GDM1 (cell line): ENCODE measurements around the gene NRIP1.
"Not testable (repeated sequence)": the region's sequence is repeated elsewhere in the genome, so short reads cannot be mapped to it uniquely, and the experiment has no call there.

ENCODE experiments used
- DNase-seq: peaks from one replicate; lab custom pipeline; 2025; lab: John Stamatoyannopoulos, UW

The NRIP1 gene

DNA sequence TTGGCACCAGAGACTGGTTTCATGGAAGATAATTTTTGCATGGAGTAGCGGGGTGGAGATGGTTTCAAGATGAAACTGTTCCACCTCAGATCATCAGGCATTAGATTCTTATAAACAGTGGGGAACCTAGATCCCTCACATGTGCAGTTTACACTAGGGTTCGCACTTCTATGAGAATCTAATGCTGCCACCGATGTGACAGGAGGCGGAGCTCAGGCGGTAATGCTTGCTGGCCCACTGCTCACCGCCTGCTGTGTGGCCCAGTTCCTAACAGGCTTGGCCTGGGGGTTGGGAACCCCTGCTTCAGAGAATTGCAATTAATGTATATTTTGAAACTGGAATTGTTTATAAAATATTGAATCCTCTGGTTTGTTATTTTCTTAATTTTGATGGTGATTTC lies 92.1 kb downstream of the NRIP1 start:
- DNase-seq = no peak

DNA sequence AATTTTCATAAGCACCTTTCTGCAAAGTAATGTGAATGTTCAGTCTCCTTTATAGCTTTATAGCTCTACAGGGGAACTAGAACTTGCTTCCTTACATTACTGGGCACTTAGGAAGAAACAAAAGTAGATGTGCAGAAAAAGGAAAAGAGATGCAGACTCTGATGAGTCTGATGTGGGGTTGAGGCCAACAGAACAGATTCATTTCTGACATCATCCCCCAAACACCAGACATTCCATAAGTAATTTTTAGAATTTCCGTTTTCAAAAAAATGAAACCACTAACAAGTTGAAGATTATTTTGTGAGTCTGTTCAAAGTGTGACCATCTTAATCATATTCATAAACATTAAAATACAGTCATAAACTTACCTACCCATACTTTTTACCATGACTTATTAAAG lies 96.0 kb downstream of the NRIP1 start:
- no peak for DNase-seq

DNA sequence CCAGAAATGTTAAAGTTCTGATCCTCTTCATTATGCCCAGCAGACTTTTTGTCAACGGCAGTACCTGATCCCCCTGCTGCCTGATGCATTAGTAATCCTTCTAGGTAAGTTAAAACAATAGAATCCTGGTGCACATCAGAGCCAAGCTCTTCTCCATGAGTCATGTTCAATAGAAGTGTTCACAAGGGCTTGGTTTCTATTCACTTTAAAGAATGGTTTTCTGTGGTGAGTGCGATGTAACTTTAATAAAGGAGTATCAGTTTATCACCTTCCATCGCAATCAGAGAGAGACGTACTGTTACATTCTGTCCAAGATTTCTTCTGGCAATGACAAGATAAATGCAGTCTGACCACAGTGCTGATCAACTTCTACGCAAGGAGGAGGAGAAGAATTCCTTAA lies 96.8 kb downstream of the NRIP1 start:
- no peak for DNase-seq

DNA sequence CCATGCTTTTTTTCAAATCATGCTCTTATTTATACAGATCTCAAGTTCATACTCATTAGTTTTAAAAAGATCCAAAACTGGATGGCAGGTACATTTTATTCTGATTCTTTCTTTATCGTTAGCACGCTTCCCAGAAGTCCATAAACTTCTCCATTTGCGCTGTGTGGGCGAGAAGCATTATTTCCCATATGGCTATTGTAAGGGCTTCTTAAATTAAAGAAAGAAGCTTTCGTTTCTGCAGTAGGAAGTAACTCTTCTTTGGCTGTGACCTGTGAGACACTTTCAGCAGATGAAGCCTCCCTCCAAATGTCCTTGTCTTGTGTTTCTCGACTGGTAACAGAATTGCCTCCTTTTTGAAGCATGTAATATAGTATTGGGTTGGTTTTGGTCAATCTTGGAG lies 100.2 kb downstream of the NRIP1 start:
- DNase-seq = no peak

DNA sequence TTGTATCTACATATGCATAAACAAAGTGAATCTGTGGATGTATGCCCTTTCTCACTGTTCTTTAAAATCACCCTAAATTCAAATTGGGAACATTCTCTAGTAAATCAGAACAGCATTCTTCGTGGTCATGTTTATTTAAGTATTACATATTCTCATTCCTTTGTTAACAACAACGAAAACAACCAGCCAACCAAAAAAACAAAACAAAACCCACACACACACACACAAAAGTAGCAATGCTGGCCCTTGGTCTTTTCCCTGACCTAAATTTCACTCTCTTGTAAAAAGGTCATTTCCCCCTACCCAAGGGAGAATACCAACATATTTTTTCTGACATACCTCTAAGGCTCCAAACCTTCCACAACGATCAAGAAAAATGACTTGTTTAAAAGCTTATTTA lies 102.6 kb downstream of the NRIP1 start:
- DNase-seq = no peak

DNA sequence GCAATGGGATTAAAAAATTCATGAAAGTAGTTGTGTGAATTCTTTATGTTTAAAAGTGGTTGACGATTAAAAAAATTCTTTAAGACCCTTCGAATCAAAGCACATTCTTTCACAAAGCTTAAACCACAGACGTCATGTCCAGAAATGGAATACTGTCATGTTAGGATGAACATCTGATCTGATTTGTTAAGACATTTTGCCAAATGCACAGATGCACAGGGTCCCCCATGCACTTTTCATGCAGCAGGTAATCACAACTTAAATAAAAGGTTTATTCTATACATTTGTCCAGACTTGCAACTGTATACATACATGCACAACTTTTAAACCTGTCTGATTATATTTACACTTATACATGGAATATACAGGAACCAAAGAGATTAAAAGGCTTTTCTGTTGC lies 103.3 kb downstream of the NRIP1 start:
- DNase-seq = no peak

DNA sequence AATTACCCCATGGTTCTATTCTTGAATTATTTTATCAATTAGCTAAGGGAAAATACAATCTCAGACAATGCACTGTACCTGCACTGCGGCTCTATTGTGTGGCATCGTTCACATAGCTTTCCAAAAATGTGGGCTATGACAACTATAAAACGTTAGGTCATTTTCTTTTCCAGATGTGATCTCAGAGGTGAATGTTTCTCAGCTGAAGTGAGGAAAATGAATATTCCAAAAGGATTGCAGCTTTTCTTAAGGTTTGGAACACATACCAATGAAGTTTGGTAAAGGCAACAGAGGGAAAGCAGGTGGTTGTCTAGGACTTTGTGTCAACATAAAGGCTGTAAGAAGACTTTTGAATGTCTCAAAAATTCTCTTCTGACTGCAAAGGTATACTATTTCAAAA lies 105.5 kb downstream of the NRIP1 start:
- DNase-seq = no peak

DNA sequence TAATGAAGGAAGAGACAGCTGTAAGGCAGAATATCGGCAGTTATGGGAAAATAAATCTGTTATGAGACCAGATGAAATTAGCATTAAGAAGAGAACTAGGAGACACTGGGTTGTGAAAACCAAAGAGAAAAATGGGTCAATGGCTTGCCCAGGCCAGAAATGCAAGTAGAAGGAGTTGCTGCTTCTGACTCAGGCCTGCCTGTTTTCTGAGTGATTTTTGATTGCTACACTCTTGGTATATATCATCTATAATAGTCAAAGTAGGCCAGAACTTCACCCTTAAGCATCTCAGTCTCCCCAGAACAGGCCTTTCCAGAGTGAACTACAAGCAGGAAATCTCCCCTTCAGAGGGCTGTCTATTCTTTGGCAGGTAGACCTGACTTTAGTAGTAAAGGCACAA lies 107.0 kb downstream of the NRIP1 start:
- no peak for DNase-seq

DNA sequence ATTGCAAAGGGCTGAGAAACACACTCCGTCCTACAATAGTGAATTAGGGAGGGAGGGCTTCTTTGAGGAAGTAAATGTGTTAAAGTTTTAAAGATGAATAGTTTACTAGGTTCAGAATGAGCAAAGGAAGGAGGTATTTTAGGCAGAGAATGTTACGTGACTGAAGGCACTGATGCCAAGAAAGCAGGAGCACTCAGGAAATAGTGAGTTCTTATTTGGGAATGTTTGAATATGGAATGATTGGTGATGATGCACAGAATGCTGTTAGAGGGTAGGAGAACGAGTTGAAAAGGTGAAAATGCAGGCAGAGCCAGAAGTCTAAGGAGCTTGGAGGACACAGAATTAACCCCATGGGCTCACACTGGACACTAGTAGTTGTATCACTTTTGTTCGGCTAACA lies 108.0 kb downstream of the NRIP1 start:
- DNase-seq = no peak

DNA sequence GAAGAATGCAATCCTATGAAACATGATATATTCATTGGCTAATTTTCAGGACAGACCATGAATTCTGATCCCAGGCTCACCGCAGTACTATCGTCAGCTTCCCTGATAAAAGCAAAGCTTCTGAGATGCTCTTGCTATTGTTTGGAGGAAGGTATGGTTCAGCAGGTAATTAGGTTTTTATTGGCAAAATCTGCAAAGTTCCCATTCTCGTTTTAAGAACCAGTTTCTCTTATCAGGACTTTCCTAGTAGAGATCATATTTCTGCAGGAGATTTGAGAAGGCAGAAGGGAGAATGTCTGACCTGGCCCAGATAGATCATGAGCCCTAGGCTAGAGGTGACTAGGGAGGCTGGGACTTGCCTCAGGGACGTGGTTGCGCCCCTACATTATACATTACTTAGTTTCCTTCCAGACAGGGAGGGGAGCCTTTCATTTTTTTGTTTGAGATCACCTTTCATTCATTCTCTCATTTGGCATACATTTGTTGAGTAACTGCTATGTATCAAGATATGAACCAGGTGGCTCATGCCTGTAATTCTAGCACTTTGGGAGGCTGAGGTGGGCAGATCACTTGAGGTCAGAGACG lies 108.8 kb downstream of the NRIP1 start:
- DNase-seq = no peak

DNA sequence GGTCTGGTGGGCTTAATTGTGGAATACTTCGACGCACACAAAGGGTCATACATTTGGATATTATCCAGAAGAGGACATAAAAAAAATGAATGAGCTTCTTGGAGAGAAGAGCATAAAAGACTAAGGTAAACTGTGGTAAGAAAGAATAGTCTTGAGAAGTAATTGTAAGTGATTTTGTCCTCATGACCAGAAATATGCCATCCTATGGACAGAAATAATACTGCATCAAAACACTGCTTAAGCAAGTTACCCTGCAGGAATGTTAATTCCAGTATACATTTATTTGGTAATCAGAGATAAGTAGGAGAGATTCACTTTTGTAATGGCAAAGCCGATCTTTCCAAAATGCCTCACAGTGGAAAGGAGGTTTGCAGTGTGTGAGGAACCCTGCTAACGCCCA lies 111.9 kb downstream of the NRIP1 start:
- no peak for DNase-seq

DNA sequence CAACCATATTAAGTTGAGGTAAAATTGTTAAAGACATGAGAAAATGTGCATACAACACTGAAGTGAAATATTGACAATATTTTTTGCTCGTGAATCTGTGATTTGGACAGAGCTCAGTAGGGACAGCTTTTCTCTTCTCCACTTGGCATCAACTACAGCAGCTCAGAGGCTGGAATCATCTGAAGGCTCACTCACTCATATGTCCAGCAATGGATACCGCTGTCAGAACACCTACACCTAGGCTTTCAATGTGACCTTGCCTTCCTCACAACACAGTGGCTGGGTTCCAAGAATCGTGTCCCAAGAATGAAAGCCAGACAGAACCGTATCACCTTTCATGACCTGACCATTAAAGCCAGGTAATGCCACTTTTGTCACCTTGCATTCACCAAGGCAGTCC lies 115.2 kb downstream of the NRIP1 start:
- no peak for DNase-seq

DNA sequence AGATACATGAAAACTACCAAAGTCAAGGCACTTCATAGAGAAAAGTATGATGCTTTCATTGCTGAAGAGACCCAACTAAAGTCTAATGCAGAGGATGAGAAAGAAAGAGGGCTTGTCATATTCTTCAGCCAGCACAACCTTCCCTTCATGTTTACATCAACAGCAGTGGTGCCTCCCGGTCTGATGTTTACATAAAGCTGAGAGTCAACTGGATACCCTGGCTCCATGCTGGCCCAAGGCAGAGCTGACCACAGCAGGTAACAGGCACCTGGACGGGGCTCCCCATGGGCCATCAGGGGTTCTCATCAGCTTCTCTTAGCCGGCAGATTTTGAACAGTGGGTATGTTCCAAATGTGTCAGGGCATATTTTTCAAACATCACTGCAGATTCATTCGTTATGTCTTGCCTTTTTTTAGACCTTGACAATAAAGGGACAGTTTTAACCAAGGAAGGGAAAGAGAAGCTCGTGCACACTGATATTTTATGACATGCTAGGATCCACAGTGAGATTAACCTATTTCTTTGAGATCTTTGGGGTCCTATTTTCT lies 117.1 kb downstream of the NRIP1 start:
- DNase-seq = no peak

DNA sequence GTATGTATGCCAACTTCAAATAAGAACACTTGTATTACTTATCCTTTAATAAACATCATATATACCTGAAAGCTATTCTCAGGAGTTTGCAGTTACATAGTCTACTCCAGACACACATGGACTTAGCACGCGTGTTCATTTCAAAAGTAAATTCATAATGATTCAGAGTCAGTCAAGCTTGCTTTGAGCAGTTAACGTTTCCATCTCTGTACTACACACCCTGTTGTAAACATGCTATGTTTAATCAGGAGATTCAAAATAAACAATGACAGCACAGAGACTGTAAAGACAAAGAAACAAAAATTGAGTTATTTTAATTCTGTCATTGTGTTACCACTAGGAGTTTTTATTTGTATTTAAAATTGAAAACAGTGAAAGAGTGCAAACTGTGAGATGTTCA lies 119.6 kb downstream of the NRIP1 start:
- no peak for DNase-seq

DNA sequence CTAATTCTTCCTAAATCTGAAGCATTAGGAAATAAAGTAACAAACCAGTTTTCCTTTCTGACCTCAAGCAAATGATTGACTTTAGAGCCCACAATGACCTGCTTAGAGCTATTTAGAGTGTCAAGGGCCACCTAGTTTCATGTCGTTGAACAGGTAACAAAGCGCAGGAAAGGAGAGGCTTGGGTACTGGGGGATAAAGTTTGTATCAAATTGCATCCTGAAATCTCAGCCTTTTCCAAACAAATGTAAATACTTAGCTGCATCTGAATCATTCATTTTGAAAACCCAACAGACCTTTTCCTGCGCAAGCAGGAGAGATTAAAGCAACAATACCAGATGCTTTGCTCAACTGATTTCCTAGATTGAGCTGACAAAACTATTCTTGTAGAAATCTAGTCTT lies 121.2 kb downstream of the NRIP1 start:
- no peak for DNase-seq

DNA sequence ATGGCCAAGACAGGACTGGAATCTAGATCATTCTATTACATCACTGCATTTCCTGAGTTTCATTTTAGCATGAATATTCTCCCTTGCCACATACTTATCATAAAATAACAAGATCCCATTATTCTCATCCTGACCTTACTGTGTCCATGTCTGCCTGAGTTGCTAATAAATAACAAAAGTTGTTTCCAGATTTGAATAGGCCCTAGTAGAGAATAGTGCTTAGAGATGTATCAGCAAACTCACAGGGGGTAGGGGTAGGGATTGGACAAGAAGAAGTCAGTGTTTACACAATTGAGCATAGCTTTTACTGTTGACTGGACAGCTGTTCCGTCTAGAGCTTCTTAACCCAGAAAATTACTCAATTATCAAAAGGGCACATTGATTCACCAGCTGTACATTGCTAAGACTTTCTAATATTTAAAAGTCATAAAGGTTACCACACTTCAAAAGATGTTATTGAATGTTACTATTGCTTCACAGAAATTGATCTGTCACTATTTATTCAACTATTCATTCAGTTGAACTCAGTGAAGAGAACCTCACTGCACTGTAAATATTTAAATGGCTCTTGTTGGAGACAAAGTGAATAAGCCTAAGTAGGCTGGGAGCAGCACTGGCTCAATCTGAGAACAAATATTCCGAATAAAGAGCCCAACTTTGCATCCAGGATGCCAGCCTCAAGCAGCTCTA lies 121.9 kb downstream of the NRIP1 start:
- DNase-seq = no peak

DNA sequence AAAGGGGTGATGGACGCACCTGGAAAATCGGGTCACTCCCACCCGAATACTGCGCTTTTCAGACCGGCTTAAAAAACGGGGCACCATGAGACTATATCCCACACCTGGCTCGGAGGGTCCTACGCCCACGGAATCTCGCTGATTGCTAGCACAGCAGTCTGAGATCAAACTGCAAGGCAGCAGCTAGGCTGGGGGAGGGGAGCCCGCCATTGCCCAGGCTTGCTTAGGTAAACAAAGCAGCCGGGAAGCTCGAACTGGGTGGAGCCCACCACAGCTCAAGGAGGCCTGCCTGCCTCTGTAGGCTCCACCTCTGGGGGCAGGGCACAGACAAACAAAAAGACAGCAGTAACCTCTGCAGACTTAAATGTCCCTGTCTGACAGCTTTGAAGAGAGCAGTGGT lies 137.5 kb downstream of the NRIP1 start:
- DNase-seq = not testable (repeated sequence)

DNA sequence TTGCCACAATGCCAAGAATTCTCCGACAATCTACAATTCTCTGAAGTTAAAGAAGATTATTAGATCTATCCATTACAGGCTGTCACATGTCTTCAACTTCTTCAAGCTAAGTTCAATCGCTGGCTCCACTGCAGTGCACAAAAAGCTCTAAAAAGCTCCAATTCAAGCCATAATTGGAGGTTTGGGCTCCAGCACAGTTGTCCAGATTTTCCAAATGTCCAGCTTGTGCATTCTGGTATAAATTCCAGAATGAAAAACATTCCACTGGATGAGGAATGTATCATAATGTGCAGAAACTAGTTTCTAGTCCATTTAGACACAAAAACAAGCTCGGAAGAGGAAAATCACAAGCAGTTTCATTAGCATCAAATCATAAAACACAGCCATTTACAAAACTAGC lies 138.6 kb downstream of the NRIP1 start:
- DNase-seq = no peak

DNA sequence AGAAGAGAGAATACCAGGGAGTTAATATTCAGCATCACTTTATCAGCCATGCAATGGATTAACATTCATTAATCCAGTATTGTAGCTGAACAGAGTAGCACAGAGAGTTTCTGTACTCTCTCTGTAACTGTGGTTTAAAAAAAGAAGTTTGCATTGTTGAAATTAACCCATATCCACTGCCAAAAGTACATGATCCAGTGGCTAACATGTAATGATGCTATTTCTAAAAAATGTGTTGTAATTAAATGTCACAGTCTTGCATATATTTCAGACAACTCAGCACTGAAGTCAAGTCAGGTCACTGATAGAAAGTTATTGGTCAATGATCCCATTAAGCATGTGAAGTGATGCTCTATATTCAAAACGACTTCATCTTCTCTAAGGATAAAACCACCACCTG lies 141.3 kb downstream of the NRIP1 start:
- no peak for DNase-seq

DNA sequence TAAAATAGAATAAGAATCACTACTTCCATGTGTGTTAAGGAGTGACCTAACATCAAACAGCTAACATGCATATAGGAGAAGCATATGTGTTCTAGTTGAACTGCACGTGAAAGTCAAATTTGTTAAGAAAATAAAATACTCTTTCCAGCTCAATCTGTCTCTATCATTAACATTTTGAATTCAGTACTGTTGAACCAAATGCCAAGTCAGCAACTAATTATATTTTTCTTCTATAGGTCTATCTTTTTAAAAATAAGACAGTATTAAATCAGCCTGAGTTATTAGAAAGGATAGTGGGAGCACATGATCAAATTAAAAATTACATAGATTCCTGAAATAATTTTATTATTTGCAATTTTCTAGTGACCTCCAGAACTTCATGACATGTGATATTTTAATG lies 141.8 kb downstream of the NRIP1 start:
- DNase-seq = no peak

DNA sequence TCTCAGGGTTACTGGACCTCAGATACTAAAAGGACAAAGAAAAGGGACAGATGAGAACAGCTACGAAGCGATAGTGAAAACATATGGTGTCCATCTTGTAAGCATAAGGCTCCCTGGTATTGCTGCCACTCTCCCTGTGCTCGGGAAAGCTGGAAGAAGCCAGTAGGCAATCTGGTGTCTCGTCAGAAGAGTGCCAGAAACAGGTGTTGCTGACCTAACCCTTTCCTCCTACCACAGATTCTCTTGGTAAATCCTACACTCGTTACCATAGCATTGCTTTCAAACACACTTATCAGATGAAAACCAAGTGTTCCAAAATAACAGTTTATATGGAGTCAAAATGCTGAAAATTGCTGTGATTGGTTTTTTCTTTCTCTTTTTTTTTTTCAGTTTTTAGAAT lies 146.3 kb downstream of the NRIP1 start:
- no peak for DNase-seq

DNA sequence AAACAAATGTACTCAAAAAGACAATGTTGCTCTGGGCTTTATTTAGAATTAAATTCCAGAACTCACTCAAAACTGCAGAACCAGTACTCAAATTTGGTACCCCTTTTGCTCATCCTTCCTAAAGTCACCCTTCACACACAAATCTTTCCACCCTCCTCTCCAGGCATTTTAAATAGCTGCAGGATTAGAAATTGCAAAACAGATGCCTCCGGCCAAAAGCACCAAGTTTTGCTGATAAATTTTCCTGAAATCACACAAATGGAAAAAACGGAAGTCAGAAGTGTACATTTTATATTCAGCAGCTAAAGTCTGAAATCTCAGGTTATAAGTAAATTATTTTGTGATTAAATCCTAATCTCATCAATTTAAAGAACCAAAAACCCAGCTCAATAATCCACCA lies 147.0 kb downstream of the NRIP1 start:
- no peak for DNase-seq

DNA sequence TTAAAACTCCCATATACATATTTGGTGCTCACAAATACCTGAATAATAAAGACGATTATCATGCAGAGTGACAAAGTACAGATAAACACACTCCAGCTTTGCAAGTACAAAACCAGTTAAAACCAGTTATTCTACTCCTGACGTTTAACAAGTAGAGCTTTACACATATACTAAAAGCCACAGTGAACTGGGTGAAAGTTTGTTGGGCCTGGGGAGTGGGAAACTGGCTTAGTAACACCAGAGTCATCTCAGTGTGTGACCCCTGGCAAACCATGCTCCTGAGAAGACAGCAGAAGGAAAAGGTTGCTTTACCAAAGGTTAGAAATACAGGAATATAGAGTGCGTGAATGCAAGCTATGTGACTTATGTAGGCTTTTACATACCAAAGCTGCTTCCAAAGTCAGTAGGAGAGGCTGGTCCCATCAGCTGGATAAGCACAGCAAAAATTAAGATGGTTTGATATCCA lies 148.1 kb downstream of the NRIP1 start:
- DNase-seq = no peak

DNA sequence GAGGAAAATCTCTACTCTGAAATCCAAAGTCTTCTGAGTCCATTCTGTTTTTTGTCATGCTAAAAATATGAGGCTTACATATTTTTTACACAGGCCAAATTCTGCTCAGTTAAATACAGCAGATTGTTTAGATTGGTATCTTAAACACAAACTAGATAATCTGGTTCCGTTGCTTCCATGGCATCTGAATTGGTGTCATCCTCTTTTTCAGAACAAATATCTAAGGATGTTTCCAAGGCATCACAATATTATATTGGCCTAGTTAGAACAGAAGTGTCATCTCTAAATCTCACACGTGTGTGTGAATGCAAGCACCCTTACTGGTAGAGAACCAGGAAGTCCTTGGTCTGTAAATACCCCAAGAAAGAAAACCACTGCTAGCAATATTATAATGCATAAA lies 151.2 kb downstream of the NRIP1 start:
- DNase-seq = no peak
